Right lobe of liver (tissue), 4 donors: ENCODE results near the gene NAALADL2.

Source experiments
- CTCF ChIP-seq, 4 donors: fragments of 200-600 bp in 3 of 4; fragments of 450-650 bp in 1 of 4; IDR thresholded peaks; one replicate each; pipeline versions ENCODE4 v1.5.1 to v1.8.0; 2016 to 2022; ENCODE audit warnings: antibody characterized with exemption in 4 of 4, mild to moderate bottlenecking in 2 of 4
- POLR2A ChIP-seq: fragments of 450-650 bp; IDR thresholded peaks from one replicate; pipeline ENCODE4 v1.6.1; 2017; ENCODE audit warnings: antibody characterized with exemption, mild to moderate bottlenecking
- donor health status: DM: no; HTN: no; CAD: no.
- donor health status: DM: no; HTN: no; CAD: no.
- donor health status: DM: no; HTN: yes; CAD: no.

- TF ChIP-seq POLR2A (no peak), CTCF (IDR thresholded peaks at IDR 0.05) (no peak)
Measured at GRCh38 chr3:175526191-175526590, 667.1 kb downstream of the NAALADL2 start.
